Right ventricle myocardium inferior (tissue), 1 donor: ENCODE measurements around the gene LBP. TPM values are rescaled to one million over a fixed set of nuclear protein-coding genes. Genes with fewer than 3 reads are reported as not detected.

Experiments
- ATAC-seq: fragments of 200-7000 bp; cut with Tn5 transposase; one replicate; pipeline ENCODE4 v1.9.1; 2020; ENCODE audit warnings: mild to moderate bottlenecking, moderate library complexity
- DNase-seq: peaks from one replicate; pipeline ENCODE4 v3.0.0; 2021; ENCODE audit errors: missing footprints
- intact Hi-C: fragments of 100-400 bp; cut with DNase I; formaldehyde crosslinking; loops from one replicate; pipeline ENCODE4 v1.11.0; 2022
- total RNA-seq: library from RNA; stranded (reverse); fragmentation: NEBNext Ultra II Directional; extraction: Animal tissue kit (Norgen Biotek cat#: 25700); gene quantifications from one replicate; pipeline ENCODE4 v1.2.1, GENCODE V29; 2021
- donor health status: DM: no; HTN: yes; CAD: no; lungs with severe emphysema.

LBP gene
- total RNA-seq, 1 donor from 2014 or later = 0.16 TPM

GRCh38 chr20:38420388-38421085 is 74.3 kb downstream of the LBP start:
- ATAC-seq = no peak
- intact Hi-C loops = no loop called here
- DNase-seq = no peak

- DNase-seq (no peak), ATAC-seq (no peak)
- intact Hi-C loops = no loop called here
Observed at GRCh38 chr20:38421915-38422314, 75.6 kb downstream of the LBP start.

- intact Hi-C loops = no loop called here
- DNase-seq = no peak
Observed at GRCh38 chr20:38423541-38423940, 77.3 kb downstream of the LBP start.

GRCh38 chr20:38424401-38424800 is 78.1 kb downstream of the LBP start:
- DNase-seq (no peak), ATAC-seq (no peak)
- intact Hi-C loops = no loop called here

More at GRCh38 chr20:38423541-38423940, 77.3 kb downstream of the LBP start:
- no peak for ATAC-seq

- DNase-seq (no peak), ATAC-seq (no peak)
- intact Hi-C loops = no loop called here
Observed at GRCh38 chr20:38426006-38426897, 80.0 kb downstream of the LBP start.

Other genes starting within 250 kb of the LBP start
- 581 TPM for gene TGM2, start 181.2 kb upstream of the LBP start, total RNA-seq
- 7.9 TPM for gene KIAA1755, start 85.7 kb upstream of the LBP start, total RNA-seq
- not detected for gene BPI, start 42.3 kb upstream of the LBP start, total RNA-seq
- gene SNHG17, start 88.8 kb downstream of the LBP start, total RNA-seq = 5.6 TPM
- gene RALGAPB, start 126.4 kb downstream of the LBP start, total RNA-seq = 21.9 TPM
- 0.43 TPM for gene ADIG, start 234.7 kb downstream of the LBP start, total RNA-seq